ENCODE results near the gene AFF3.

AFF3 gene

DNA sequence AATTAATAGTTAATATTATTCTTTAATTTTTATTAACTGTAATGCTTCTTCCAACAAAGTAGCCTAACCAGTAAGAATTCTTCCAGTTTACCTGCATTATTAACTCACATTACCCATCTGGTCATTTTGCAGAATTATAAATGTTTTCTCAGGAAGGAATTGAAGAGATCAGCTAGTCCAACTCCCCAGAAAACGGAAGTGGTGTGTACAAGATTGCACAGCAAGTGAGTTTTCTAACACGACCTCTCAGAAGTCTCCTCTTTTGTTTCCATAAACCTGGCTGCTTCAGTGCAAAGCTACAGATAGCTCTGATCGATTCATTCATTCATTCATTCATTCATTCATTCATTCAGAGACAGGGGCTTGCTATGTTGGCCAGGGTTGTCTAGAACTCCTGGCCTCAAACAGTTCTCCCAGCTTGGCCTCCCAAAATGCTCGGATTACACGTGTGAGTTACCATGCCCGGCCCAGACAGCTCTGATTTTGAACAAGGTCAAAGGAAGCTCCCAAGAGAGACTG lies 523.8 kb downstream of the AFF3 start:
- no peak for DNase-seq

DNA sequence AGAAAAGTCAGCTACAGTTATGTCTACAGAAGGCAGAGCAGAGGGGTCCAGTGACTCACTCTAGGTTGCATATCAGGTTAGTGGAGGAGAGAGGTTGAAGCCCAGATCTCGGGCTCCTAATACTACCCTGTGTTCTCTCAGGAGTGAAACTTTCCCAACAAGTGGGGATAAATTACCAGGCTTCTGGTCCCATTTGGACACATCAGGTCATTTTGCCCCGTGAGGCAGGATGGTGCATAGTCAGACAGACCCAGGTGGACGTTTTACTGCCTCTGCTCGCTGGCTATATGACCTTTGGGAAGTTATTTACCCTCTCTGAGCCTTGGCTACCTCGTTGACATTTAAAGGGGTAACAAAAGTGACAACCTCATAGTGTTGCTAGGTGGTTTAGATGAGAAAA lies 524.6 kb downstream of the AFF3 start:
- DNase-seq, result no peak

DNA sequence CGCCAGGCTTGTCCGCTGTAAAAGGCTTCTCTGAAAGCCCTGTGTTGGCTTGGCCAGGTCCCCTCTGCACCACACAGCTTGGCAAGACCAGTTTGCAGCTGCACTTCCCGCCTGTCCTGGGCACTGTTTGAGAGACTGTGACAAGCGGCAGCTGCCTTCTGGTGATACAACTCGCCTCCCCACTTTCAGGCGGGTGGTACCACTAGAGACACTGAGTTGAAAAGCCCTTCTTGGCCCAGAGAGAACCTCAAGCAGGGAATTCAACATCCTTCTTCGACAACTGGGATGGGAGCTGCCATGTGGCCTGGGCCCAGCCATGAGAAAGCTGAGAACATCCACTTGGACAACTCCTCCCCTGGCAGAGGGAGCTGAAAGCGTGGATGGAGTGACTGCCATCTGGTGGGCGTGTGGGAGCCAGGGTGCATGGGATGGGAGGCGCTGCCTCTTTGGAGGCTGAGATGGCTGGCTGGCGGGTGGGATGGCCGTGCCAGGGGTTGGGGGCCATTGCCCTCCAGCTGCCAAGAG lies 527.1 kb downstream of the AFF3 start:
- DNase-seq, result no peak

DNA sequence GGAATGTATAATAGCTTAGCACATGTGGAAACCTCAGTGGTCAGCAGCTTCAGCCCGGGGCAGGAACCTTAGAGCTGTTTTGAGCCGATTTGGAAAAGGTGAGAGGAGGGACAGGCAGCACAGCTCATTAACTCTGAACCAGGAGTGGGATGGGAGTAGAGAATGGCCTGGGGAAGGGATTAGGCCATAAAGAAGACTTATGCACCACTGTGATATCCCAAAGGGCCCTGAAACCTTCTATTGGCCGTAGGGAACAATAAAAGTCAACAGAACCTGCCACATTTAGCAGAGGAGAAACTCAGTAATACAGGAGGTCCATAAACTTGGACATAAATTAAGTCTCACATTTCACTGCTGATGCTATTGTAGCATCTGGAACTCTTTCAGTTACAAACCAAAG lies 528.4 kb downstream of the AFF3 start:
- no peak for DNase-seq

DNA sequence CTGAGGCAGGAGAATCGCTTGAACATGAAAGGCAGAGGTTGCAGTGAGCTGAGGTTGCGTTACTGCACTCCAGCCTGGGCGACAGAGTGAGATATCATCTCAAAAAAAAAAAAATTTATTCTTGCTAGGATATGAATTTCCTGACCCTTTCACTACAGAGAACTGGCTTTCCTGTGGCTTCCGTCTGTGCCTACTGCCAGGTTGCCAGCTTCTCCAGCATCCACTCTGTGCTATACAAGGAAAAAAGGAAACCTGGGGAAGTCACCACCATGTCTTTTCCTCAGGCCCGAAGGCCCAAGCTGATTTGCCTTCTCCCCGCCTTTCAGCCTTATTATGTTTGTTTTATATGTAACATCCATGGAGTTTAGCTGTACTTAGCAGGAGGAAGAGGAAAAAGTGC lies 530.6 kb downstream of the AFF3 start:
- no peak for DNase-seq

DNA sequence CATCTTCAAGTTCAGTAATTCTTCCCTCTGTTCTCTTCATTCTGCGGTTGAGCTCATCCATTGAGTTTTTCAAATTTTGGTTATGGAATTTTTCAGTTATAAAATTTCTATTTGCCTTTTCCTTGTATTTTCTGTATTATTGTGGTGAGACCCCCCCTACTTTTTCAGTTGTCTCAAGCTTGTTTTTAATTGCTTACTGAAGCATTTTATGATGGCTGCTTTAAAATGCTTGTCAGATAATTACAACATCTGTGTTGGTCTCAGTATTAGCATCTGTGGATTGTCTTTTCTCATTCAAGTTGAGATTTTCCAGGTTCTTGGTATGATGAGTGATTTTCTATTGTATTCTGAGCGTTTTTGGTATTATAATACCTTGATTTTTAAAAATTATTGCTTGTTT lies 531.4 kb downstream of the AFF3 start:
- DNase-seq, result no peak

DNA sequence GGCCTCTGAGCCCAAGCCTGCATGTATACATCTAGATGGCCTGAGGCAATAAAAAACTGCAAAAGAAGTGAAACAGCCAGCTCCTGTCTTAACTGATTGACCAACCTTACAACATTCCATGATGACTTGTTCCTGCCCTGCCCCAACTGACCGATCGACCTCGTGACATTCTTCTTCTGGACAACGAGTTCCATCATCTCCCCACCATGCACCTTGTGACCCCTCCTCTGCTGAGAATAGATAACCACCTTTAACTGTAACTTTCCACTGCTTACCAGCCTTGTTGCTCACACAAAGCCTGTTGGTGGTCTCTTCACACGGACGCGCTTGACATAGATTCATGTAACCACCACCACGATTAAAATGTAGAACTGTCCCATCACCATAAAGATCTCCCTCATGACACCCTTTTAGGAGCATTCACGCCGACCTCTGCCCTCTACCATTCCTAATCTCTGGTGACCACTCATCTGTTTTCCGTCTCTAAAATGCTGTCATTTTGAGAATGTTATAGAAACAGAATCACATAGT lies 532.5 kb downstream of the AFF3 start:
- DNase-seq, result no peak

DNA sequence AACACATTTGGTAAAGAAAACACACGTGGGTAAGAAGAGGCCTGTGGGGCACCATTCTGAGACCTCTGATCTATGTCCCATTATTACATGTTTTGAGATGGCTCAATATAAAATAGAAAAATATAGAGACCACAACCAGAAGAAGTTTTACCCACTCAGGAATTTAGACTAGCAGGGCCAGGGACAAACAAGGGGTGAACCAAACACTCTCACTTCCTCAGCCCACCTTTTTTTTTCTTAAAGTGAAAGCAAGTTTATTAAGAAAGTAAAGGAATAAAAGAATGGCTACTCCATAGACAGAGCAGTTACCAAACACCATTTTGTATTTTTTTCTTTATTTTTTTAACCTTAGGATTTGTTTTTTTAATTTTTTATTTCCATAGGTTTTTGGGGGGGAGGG lies 533.5 kb downstream of the AFF3 start:
- DNase-seq, result no peak

DNA sequence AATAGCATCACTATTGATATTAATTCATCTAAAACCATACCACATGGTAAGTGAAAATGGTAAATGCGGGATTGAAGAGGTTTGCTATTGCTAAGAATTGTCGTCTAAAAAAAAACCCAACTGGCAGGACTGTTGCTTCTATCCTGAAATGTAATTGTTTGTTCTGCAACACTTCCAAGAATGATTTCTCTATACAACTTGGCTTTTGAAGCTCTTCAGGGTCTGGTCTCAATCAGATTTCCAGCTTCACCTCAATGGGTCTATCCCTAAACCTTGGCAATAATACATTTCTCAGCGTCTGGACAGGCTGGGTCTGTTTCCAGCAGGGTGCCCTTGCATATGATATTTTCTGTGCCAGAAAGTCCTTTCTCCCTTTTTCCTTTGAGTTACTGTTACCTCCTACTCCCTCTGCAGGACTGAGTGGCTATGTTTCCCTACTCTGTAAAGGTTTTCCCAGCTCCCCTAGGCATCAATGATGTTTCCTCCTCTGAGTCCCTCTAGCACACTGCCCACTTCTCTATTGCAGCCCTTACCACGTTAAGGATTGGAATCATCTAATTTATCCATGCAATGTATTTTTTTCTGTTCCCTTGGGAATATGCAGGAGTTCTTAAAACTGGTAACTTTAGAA lies 534.4 kb downstream of the AFF3 start:
- no peak for DNase-seq

DNA sequence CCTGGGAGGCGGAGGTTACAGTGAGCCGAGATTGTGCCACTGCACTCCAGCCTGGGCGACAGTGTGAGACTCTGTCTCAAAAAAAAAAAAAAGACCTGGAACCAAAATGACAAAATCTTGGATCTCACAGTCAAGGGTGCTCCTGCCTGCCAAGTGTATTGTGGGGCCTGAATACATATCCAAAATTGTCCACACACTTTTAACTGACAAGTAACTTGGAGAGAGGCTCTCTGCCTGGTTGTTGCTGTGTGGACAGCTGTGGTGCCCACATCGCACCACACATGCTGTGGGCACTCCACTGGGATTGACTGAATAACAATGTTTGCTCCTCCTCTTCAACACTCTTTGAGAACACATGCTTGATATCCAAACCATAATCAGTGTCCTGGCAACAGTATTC lies 534.9 kb downstream of the AFF3 start:
- DNase-seq, result no peak

DNA sequence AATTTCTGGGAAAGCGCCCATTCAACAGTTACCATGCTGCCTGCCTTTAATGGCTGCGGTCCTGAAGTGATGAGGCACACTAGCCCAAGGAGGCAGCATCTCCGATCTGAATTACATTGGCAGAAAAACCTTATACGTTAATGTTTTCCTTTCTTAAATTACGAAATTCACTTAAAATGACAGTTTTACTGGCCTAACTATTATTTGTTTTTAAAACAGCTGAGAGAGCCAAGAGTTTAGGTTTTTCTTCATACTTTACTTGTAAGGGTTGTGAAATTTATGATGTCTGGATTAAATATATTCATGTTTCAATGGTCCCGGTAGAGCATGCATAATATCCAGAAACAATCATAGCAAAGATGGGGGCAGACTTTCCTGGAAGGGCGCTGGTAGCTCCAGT lies 537.4 kb downstream of the AFF3 start:
- DNase-seq, result no peak

DNA sequence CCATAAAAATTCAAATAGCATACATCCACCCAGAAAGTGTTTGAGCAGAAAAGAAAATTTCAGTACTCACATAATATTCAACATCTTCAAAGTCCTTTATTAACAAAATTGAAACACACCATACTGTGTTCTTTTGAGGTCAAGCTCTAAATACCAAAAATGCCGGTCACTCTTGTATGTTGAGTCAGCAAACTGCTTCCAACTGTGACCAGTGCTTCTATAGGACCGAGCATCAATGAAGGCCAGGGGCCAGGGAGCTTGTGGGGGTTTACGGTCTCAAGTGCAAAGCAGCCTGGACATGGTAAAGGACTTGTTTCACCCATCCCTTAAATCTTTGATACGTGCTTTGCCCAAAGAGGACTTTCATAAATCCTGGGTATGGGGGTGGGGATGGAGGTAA lies 539.9 kb downstream of the AFF3 start:
- DNase-seq, result no peak

DNA sequence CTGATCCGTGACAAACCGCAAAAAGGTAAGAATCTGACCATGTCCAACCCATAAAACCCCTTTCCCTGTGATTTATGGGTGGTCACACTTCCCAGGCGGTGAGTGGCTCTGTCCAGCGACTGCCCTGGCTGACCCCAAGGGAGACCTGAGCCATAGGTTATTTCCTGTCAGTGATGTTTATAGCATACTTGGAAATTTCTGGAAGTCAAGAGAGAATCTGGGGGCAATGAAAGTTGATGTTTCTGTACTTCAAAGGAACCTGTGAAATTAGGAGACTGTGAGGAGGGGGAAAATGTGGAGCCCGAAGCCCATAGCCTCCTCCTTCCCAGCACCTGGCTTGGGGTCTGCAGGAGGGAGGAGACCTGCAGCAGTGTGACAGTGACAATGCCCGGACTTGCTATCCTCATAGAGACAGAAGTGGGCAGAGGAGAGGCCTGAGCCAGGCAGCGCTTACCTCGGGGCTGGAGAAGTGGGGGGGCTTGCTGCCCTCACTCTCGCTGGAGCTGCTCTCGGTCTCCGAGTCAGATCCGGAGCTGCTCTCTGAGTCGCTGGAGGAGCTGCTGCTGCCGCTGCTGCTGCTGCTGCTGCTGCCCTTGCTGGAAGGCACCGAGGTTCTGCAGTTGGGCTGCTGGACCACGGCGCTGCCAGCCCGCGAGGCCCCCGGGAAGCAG lies 541.3 kb downstream of the AFF3 start:
- DNase-seq, result no peak

DNA sequence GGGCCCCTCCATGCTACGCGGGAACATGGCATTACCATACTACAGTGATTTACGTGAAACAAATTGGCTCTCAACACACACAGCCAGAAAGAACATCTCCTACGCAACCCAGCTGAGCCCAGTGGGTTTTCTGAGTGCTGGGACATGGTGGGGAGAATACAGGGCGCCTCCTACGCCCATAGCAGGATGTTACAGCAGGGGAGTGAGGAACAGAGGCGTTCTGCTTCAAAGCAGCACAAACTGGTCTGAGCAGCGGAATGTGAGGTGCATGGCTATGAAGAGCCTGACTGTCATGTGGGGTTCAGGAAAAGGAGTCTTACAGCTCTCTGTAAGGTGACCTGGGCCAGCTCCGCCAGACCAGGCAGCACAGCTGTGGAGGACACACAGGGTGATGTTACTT lies 543.9 kb downstream of the AFF3 start:
- no peak for DNase-seq

DNA sequence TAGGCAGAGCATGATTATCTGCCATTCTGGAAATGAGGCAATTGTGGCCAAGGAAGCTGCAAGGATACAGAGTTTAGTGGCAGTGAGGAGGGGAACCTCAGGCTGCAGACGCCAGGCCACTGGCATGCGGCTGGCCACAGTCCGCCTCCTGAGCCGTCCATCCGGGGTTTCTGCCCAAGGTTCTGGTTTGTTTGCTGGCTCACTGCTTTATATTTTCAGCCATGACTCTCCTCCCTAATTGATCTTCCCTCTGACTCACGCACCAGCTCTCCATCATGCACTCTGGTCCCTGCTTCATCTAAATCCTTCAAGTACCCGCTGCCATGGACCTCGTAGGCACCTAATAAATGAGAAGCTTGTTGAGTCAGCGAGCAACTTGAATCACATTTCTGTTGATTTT lies 544.8 kb downstream of the AFF3 start:
- no peak for DNase-seq

DNA sequence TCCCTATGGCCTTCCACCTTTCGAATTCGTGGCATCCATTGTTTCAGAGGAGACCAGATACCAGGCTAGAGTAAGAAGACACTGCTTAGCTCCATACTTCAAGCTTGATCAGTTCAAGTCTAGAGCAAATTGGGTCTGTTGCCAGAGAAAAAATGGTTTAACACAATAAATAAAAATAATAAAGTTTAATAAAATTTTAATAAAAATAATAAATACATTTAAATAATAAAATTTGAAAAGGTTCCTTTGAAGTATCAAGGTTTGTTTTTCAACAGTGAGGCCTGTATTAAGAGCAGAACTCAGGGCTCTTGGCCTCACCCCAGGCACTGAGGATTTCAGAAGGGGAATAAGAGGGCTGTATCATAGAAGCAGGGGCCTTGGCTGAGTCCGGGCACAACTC lies 547.0 kb downstream of the AFF3 start:
- no peak for DNase-seq

DNA sequence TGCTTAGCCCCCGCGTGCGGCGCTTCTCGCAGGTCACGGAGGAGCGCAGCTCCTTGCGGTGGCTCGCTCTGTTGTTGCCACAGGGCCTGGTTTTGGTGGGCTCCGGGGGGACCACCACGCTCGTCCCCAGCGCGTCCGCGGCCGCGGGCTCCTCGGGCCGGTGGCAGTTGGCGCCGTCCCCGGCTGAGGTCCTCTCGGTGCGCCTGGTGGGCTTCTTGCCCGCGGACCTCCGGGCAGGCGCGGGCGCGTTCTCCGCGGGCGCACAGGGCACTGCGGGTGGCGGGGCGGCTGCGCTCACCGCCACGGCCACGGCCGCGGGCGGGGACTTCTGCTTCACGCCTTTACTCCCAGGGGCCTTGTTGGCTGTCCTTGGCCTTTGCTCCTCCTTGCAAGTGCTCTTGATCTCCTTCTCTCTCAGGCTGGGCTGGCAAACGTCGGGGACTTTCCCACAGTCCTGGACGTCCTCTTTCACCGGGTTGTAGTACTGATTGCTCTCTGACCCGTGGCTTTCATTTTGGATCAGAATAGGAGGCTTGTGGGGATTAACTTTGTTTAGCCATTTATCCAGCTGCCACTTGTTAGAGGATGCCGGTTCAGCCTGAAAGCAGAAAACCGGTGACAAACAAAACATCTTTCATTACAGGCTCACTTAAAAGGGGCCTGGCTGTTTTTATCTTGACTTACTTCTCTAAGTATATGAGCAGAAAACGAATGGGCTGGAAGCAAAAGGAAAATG lies 548.5 kb downstream of the AFF3 start:
- no peak for DNase-seq

DNA sequence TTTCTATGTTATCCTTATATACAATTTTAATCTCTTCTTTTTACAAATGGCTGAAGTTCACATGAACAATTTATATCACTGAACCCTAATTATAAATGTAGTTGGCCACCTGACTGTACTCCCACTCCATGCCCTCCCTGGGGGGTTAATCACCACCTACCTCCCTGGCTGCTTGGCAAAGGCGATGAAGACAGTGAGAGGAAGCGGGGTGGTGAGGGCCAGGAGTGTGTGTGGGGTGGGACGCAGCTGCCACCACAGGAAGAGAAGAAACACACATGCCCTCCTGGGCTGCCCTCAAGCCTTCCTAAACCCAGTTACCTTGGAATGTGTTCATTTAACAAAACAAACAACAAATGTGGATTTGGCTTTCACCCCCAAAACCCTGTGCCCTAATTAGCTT lies 565.6 kb downstream of the AFF3 start:
- no peak for DNase-seq

DNA sequence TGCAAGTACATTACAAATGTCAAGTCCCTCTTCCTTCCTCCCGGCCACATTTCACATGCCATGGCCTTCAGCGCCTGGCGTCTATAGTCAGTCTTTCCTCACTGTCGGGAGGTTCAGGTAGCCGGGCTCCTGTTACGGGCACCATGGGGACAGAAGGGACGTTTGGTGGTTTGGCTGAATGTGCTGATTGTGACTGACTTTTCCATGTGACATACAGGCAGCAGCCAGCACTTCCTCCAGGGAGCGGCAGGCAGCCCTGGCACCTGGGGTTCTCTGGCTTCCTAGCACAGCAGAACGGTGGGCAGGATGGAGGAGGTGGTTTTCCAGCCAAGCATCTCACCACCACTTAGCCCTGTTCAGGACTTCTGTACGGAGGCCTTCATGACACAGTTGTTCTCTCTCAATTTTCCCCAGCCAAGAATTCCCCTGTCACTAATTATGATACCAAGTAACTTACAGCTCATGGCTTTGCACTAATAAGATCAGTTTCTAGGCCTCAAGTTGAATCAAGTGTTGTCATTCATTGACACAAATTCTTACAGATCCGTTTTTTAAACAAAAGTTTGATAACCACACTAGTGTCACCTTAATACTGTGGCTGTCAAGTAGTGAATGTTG lies 568.6 kb downstream of the AFF3 start:
- no peak for DNase-seq

DNA sequence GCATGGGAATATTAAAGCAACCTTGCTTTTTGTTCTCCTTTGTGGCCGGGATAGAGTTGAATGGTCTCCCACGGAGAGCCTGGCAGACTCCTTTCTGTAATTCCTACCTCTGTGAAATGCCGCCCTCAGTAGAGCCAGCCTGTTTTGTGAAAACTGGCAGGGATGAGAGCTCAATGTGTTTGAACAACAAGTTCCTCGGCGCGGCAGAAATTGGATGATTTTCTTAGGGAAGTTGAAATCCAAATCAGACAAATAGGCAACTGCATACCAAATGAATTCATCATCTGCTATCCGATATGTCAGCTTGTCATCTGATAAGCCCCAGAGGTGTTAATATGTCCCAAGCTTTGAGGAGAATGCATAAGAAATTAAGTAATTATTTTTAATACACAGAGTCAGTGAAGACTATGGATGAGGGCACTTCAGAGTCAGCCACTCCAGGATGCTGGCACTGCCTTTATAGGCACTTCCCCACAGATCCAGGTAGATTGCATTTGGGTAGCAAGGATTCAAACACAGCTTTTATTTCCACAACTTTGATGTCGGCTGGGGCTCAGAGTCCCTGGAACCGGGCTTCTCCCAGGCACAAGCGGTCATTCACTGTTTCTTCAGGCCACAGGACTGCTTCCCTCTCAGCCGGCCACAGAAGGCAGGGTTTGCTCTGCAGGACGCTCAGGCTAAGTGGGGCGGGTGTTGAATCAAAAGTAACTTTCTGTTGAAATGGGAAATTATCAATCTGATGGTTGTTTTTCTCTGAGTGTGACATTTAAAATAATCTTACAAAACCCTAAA lies 569.8 kb downstream of the AFF3 start:
- DNase-seq, result no peak

DNA sequence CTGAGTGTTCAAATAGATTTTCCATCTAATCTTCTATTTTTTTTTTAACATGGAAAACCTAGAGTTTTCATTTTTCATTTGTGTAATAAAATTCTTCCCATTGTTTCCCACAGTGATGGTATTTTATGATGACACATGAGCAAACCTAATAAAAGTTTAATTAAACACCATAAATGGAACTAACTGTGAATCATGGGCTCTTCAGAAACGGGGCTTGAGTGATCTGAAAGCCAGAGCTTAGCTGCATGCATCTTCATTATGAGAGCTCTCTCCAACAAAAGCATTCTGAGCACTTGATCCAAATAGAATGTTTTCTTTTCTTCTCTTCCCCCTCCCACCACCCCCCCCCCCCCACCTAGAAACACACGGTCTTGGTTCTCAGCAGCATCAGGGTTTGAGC lies 570.4 kb downstream of the AFF3 start:
- no peak for DNase-seq

DNA sequence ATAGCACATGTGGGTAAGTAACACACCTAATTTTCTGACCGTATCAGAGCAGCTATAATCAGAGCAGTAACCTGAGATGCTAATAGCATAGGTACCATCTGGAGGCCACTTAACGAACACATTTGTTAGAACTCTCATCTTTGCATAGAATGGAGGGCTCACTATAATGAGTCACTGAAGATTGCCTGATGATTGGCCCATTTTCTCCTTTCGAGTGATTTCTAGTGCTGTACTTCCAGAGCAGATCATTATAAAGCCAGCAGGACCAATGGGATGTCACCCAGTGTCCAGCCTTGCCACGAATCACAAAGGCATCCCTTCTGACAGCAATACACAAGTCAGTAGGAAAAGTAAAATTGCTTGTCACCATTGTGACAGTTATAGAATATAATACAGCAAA lies 570.9 kb downstream of the AFF3 start:
- DNase-seq, result no peak
